ENCODE data around the gene TNFRSF12A. TPM values are rescaled to one million over a fixed set of nuclear protein-coding genes. Genes with fewer than 3 reads are reported as not detected.

TNFRSF12A gene
- total and polyA plus RNA-seq, 2 of the 8 experiments (the other 6 are each of a cell fraction or from before 2014, with no cell fraction given) = 81.0 to 82.5 TPM

GRCh38 chr16:3059041-3059722, 39.0 kb downstream of the TNFRSF12A start (continued):
- TF ChIP-seq SAP30 (IDR thresholded peaks at IDR 0.05; ENCODE audit: insufficient read depth, insufficient replicate concordance, low read length) = no peak
- TF ChIP-seq TAF7 (optimal IDR thresholded peaks at IDR 0.05; ENCODE audit: borderline replicate concordance, low read depth, low read length) = peak; percentile 82
- TF ChIP-seq CHD7 (IDR thresholded peaks at IDR 0.05; ENCODE audit: insufficient replicate concordance, low read length) = no peak
- no peak for TF ChIP-seq RFX5 (IDR thresholded peaks at IDR 0.05; ENCODE audit: borderline replicate concordance, low read depth, low read length)
- TF ChIP-seq HDAC2 (IDR thresholded peaks at IDR 0.05; ENCODE audit: borderline replicate concordance in 1 of 2, low read depth in 2 of 2, low read length in 2 of 2) = peak in 1 of 2 experiments; percentile 34; a peak in 1 of 4 replicates
- peak; percentile 83 for TF ChIP-seq MAX (IDR thresholded peaks at IDR 0.05)
- peak in 1 of 2 experiments; percentile 39; a peak in 1 of 3 replicates for TF ChIP-seq POLR2A (IDR thresholded peaks at IDR 0.05; ENCODE audit: control extremely low read depth in 1 of 2, low read depth in 2 of 2, low read length in 2 of 2)
- TF ChIP-seq GTF2F1 (IDR thresholded peaks at IDR 0.05; ENCODE audit: borderline replicate concordance, low read depth, low read length) = 0 out of 2 replicates have a peak, but pooled peaks have one; percentile 71
- peak; percentile 39 for TF ChIP-seq NRF1 (IDR thresholded peaks at IDR 0.05; ENCODE audit: low read depth, low read length)
- TF ChIP-seq CREB1 (IDR thresholded peaks at IDR 0.05) = peak; percentile 62; the same call in 1 of the 2 replicates
